ENCODE measurements around the gene PRH2. TPM values are rescaled to one million over a fixed set of nuclear protein-coding genes. Genes with fewer than 3 reads are reported as not detected.

PRH2 gene
- total and polyA plus RNA-seq, 9 of the 15 experiments (the other 6 are each of a cell fraction or from before 2014, with no cell fraction given): 0.18 to 0.81 (median 0.24) TPM; not detected in 6

DNA sequence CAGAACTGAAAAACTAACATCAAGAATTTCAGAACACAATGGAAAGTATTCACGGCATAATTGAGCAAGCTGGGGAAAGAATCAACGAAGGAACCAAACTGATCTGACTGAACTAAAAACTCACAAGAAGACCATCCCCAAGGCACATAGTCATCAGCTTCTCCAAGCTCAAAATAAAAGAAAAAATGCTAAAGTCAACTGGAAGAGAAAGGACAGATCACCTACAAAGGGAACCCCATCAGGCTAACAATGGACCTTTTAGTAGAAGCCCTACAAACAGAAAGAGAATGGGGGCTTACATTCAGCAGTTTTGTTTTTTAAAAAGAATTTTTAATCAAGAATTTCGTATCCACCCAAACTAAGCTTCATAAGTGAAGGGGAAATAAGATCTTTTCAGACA is 45.9 kb downstream of the PRH2 start:
- no peak for FAIRE-seq
- no peak for DNase-seq (ENCODE audit: extremely low read depth in 1 of 4, low spot score in 3 of 4)
- H3K9ac ChIP-seq (ENCODE audit: insufficient read depth in 1 of 2, low read depth in 2 of 2, low read length in 2 of 2): no peak overlapping the region
- 70% methylated on average over 3 of the region's 3 CpGs for WGBS (ENCODE audit: insufficient coverage, low coverage, missing lambda C conversion rate)
- intact Hi-C loops (cut with micrococcal nuclease): no loop called here
- TF ChIP-seq, protein P1, sequence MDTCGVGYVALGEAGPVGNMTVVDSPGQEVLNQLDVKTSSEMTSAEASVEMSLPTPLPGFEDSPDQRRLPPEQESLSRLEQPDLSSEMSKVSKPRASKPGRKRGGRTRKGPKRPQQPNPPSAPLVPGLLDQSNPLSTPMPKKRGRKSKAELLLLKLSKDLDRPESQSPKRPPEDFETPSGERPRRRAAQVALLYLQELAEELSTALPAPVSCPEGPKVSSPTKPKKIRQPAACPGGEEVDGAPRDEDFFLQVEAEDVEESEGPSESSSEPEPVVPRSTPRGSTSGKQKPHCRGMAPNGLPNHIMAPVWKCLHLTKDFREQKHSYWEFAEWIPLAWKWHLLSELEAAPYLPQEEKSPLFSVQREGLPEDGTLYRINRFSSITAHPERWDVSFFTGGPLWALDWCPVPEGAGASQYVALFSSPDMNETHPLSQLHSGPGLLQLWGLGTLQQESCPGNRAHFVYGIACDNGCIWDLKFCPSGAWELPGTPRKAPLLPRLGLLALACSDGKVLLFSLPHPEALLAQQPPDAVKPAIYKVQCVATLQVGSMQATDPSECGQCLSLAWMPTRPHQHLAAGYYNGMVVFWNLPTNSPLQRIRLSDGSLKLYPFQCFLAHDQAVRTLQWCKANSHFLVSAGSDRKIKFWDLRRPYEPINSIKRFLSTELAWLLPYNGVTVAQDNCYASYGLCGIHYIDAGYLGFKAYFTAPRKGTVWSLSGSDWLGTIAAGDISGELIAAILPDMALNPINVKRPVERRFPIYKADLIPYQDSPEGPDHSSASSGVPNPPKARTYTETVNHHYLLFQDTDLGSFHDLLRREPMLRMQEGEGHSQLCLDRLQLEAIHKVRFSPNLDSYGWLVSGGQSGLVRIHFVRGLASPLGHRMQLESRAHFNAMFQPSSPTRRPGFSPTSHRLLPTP (IDR thresholded peaks at IDR 0.05; ENCODE audit: borderline replicate concordance, extremely low read depth, insufficient read length): no peak
- TF ChIP-seq SP2 (IDR thresholded peaks at IDR 0.05; ENCODE audit: extremely low read depth, low read depth, low read length, poor library complexity, severe bottlenecking): no peak
- no peak for TF ChIP-seq ZC3H11A (IDR thresholded peaks at IDR 0.05; ENCODE audit: low read depth, low read length)
- TF ChIP-seq U2AF2 (optimal IDR thresholded peaks at IDR 0.05; ENCODE audit: low read depth, low read length): no peak
- TF ChIP-seq ZNF695 (CRISPR knock-in tag; IDR thresholded peaks at IDR 0.05): no peak
- TF ChIP-seq, protein P2, sequence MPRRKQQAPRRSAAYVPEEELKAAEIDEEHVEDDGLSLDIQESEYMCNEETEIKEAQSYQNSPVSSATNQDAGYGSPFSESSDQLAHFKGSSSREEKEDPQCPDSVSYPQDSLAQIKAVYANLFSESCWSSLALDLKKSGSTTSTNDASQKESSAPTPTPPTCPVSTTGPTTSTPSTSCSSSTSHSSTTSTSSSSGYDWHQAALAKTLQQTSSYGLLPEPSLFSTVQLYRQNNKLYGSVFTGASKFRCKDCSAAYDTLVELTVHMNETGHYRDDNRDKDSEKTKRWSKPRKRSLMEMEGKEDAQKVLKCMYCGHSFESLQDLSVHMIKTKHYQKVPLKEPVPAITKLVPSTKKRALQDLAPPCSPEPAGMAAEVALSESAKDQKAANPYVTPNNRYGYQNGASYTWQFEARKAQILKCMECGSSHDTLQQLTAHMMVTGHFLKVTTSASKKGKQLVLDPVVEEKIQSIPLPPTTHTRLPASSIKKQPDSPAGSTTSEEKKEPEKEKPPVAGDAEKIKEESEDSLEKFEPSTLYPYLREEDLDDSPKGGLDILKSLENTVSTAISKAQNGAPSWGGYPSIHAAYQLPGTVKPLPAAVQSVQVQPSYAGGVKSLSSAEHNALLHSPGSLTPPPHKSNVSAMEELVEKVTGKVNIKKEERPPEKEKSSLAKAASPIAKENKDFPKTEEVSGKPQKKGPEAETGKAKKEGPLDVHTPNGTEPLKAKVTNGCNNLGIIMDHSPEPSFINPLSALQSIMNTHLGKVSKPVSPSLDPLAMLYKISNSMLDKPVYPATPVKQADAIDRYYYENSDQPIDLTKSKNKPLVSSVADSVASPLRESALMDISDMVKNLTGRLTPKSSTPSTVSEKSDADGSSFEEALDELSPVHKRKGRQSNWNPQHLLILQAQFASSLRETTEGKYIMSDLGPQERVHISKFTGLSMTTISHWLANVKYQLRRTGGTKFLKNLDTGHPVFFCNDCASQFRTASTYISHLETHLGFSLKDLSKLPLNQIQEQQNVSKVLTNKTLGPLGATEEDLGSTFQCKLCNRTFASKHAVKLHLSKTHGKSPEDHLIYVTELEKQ (CRISPR knock-in tag; IDR thresholded peaks at IDR 0.05): no peak
- TF ChIP-seq BMI1 (IDR thresholded peaks at IDR 0.05; ENCODE audit: low read length): no peak
- TF ChIP-seq HNRNPK (IDR thresholded peaks at IDR 0.05; ENCODE audit: low read depth, low read length, poor library complexity, severe bottlenecking): no peak
- no peak for TF ChIP-seq FOXP1 (CRISPR knock-in tag; IDR thresholded peaks at IDR 0.05)
- no peak for TF ChIP-seq CHD4 (IDR thresholded peaks at IDR 0.05; ENCODE audit: insufficient read depth, insufficient replicate concordance, low read depth, low read length, poor library complexity, severe bottlenecking)
- TF ChIP-seq, protein P3, sequence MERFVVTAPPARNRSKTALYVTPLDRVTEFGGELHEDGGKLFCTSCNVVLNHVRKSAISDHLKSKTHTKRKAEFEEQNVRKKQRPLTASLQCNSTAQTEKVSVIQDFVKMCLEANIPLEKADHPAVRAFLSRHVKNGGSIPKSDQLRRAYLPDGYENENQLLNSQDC (CRISPR knock-in tag; IDR thresholded peaks at IDR 0.05): no peak
- TF ChIP-seq, protein P4, sequence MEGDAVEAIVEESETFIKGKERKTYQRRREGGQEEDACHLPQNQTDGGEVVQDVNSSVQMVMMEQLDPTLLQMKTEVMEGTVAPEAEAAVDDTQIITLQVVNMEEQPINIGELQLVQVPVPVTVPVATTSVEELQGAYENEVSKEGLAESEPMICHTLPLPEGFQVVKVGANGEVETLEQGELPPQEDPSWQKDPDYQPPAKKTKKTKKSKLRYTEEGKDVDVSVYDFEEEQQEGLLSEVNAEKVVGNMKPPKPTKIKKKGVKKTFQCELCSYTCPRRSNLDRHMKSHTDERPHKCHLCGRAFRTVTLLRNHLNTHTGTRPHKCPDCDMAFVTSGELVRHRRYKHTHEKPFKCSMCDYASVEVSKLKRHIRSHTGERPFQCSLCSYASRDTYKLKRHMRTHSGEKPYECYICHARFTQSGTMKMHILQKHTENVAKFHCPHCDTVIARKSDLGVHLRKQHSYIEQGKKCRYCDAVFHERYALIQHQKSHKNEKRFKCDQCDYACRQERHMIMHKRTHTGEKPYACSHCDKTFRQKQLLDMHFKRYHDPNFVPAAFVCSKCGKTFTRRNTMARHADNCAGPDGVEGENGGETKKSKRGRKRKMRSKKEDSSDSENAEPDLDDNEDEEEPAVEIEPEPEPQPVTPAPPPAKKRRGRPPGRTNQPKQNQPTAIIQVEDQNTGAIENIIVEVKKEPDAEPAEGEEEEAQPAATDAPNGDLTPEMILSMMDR (IDR thresholded peaks at IDR 0.05 in 2 of 3, conservative IDR thresholded peaks at IDR 0.05 in 1 of 3; ENCODE audit: insufficient read depth in 2 of 3, low read depth in 1 of 3, low read length in 3 of 3): no peak
- no peak for TF ChIP-seq XRCC3 (IDR thresholded peaks at IDR 0.05)
- no peak for TF ChIP-seq JUNB (CRISPR knock-in tag; conservative IDR thresholded peaks at IDR 0.05)
- no peak overlapping the region for H3K4me2 ChIP-seq (ENCODE audit: insufficient read depth, low read length)
- H3K27me3 ChIP-seq (ENCODE audit: control insufficient read depth in 2 of 2, insufficient read depth in 2 of 2, low read length in 2 of 2): no peaks in the 10 kb centered on the region
- in situ Hi-C loops (cut with MboI): no loop called here
- no peak overlapping the region for H3K4me3 ChIP-seq
- no peak overlapping the region for H2AFZ ChIP-seq (ENCODE audit: low read depth, low read length)
- no peaks in the 10 kb centered on the region for H3K9me3 ChIP-seq (replicated peaks; ENCODE audit: control insufficient read depth, insufficient read depth, low read depth, low read length)
- peaks cover 6% of the 10 kb centered on the region; the same call in 1 of the 3 replicates for H3K79me2 ChIP-seq (ENCODE audit: control insufficient read depth, insufficient read depth, low read length)
- ChIA-PET POLR2A (no interaction called here), CTCF (ENCODE audit: low intra/inter-chr PET ratio) (no interaction called here)
- H3K4me1 ChIP-seq (replicated peaks in 1 of 2; ENCODE audit: control insufficient read depth in 2 of 2, insufficient read depth in 2 of 2, low read length in 2 of 2): no peaks in the 10 kb centered on the region
- no peak overlapping the region for H3K27ac ChIP-seq (ENCODE audit: extremely low read depth, low read depth, low read length)
- no peaks in the 10 kb centered on the region for H3K9me1 ChIP-seq (ENCODE audit: control insufficient read depth, insufficient read depth, low read length)
- H3K36me3 ChIP-seq (ENCODE audit: control insufficient read depth, insufficient read depth, low read length): no peaks in the 10 kb centered on the region
- BruUV-seq (replicated peaks): no TSS peak
- no peaks in the 10 kb centered on the region for H4K20me1 ChIP-seq (replicated peaks; ENCODE audit: control insufficient read depth, insufficient read depth, low read length)
- ATAC-seq: no peak

Data from K562 (cell line).